Testis (tissue), 2 donors: ENCODE measurements around the gene EVC2.

Experiments used
- POLR2A ChIP-seq: fragments of 450-650 bp; IDR thresholded peaks from one replicate; pipeline ENCODE4 v1.6.1; 2017; ENCODE audit warnings: antibody characterized with exemption, mild to moderate bottlenecking, moderate library complexity
- TF ChIP-seq, protein P1 (sequence below), 3 experiments: fragments of 450-650 bp in 2 of 3; fragments of 200-600 bp in 1 of 3; sonication (generic) in 1 of 3; IDR thresholded peaks; one replicate each; pipeline ENCODE4 v1.5.1; 2016 to 2019; ENCODE audit warnings: antibody characterized with exemption in 3 of 3, mild to moderate bottlenecking in 2 of 3, moderate library complexity in 1 of 3

GRCh38 chr4:5572751-5573150 lies 135.6 kb downstream of the EVC2 start:
- TF ChIP-seq, protein P1, sequence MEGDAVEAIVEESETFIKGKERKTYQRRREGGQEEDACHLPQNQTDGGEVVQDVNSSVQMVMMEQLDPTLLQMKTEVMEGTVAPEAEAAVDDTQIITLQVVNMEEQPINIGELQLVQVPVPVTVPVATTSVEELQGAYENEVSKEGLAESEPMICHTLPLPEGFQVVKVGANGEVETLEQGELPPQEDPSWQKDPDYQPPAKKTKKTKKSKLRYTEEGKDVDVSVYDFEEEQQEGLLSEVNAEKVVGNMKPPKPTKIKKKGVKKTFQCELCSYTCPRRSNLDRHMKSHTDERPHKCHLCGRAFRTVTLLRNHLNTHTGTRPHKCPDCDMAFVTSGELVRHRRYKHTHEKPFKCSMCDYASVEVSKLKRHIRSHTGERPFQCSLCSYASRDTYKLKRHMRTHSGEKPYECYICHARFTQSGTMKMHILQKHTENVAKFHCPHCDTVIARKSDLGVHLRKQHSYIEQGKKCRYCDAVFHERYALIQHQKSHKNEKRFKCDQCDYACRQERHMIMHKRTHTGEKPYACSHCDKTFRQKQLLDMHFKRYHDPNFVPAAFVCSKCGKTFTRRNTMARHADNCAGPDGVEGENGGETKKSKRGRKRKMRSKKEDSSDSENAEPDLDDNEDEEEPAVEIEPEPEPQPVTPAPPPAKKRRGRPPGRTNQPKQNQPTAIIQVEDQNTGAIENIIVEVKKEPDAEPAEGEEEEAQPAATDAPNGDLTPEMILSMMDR (IDR thresholded peaks at IDR 0.05), result no peak
- no peak for TF ChIP-seq POLR2A
